ENCODE measurements around the gene ERBB2.

ERBB2 gene

GRCh38 chr17:39699818-39700147 is at the start of gene ERBB2:
Gene ERBB2 (plus strand): TSS chr17:39700064. CDS start chr17:39700239, 175 bp downstream.
- DNase-seq, result peak; percentile 43

DNA sequence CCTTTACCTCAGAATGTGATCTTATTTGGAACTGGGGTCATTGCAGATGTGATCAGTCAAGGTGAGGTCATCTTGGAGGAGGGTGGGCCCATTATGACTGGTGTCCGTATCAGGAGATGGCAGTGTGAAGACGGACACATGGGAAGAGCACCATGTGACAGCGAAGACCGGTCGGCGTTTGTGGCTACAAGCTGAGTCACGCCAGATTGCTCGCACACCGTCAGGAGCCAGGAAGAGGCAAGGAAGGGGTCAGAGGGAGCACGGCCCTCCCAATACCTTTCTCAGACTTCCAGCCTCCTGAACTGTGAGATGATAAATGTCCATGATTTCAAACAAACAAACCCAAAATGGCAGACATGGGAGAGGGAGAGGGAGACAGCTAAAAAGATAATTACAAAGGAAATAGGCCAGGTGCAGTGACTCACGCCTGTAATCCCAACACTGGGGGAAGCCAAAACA is 49.7 kb upstream of the ERBB2 start:
- peak; percentile 39 for DNase-seq

- no peak for DNase-seq
These were observed 47.8 kb upstream of the ERBB2 start for GRCh38 chr17:39651923-39652586.

DNA sequence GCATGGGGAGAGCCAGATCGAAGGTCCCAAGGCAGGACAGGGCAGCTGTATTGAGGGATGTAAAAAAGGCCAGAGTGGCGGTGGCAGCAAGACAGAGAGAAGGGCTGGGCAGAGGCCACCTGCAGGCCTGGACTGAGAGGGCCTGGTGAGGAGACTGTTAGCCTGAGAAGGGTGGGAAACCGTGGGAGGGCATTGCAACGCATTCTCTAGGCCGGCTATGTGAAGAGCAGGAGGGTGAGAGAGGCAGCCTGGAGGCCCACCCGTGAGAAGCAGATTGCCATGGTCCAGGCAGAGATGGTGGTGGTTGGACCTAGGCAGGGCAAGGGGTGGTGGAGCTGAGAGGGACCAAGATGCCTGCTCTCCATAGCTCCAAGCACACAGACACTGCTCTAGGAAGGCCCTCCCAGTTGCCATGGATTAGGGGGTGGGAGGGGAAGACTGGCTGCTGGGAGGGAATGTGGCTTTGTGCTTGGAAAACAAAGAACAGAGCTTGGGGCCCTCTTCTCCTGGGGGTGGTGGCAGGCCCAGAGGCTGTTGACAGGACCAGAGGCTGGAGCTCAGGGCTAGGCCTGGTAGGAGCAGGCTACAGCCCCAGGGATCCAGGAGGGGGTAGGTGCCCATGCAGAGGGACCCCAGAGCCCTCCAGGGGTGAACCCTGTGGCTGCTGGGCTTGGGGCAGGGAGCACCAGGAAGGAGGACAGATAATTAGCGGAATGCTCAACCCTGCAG is 47.1 kb upstream of the ERBB2 start:
- peak; percentile 25 for DNase-seq

DNA sequence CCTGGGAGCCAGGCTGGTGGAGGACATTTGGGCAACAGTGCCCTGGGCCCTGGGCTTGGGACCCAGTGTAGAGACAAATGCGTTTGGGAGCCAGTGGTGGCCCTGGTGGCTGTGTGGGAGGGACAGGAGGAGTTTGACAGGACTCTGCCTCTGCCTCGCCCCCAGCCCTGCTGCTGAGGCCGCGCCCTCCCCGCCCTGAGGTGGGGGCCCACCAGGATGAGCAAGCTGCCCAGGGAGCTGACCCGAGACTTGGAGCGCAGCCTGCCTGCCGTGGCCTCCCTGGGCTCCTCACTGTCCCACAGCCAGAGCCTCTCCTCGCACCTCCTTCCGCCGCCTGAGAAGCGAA is 46.6 kb upstream of the ERBB2 start:
- DNase-seq, result no peak

GRCh38 chr17:39653662-39654331 is 46.1 kb upstream of the ERBB2 start:
- peak; percentile 55 for DNase-seq

- no peak for DNase-seq
These were observed 44.8 kb upstream of the ERBB2 start for GRCh38 chr17:39655105-39655504.

DNA sequence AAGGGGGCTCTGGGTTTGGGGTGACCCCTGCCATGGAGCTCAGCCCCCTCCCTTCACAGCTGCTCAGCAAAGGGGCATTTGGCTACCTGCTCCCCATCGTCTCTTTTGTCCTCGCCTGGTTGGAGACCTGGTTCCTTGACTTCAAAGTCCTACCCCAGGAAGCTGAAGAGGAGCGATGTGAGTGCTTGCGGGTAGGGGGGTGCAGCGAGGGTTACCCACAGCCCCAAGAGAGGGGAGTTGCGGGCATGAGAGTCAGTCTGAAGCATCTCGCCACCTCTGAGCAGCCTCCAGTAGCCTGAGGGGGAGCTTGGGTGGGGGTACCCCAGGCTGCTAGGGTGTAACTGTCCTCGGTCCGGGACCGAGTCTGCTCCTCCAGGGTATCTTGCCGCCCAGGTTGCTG is 41.5 kb upstream of the ERBB2 start:
- DNase-seq, result no peak

GRCh38 chr17:39658760-39659159 is 41.1 kb upstream of the ERBB2 start:
- no peak for DNase-seq

DNA sequence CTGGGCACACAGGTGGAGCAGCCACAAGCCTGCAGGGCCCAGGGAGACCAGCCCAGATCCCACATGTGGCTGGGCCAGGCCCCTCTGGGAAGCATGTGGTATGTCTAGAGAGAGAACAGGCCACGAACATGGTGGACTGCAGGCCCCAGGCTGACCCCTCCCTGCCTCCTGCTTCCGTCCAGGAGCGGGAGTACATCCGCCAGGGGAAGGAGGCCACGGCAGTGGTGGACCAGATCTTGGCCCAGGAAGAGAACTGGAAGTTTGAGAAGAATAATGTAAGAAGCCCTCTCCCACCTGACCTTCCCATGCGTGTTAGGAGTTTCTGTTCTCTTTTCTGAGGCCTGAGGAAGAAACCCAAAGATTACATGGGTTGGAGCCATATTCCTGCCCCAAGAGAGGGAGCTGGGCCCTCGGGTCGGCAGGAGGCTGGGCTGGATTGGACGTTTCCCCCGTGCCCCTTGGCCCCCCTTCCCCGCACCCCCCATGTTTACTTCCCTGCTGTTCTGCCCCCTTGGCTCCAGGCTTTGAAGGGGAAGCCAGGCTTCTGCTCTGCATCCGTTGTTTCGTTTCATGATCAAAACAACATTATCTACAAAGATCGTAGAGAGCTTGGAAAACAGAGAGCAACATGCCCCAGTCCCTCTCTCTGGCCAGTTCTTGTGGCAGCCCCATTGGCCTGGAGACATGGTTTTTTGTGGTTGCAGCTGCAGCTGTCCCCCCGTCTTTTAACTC is 40.4 kb upstream of the ERBB2 start:
- DNase-seq, result no peak

GRCh38 chr17:39660011-39660360 is 39.9 kb upstream of the ERBB2 start:
- no peak for DNase-seq

- DNase-seq, result no peak
These were observed 39.2 kb upstream of the ERBB2 start for GRCh38 chr17:39660397-39661385.

DNA sequence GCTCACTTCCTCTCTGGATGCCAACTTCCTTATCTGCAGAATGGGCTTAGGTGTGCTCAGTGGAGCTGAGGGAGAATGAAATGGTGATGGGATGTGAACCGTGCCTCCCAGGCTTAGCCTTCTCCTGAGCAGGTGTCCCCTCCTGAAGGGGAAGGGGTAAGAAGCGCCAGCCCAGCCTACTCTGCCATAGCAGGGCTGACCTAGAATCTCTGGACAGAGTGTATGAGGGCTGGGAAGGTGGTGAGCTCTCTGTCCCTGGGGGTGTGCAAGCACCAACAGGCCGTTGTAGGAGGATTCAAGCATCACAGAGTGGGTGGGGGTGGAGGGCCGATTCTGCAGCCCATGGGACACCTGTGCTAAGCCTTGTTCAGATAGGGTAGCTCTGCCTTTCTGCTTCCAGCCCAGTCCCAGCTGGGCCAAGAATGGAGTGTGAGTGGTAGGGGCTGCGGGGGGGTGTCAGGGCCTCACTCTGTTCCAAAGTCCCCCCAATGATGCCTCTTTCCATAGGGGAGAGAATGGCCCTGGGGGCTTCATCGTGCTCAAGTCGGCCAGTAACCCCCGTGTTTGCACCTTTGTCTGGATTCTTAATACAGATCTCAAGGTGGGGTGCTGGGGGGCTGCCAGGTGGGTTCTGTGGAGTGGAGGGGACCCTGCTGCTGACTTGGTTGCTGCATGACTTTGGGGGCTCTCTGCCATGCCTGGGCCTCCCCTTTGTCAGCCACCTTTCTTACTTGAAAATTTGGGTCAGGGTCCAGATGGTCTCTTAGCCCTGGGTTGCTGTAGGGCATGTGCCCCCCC is 37.9 kb upstream of the ERBB2 start:
- no peak for DNase-seq

- DNase-seq, result peak; percentile 62
These were observed 37.1 kb upstream of the ERBB2 start for GRCh38 chr17:39662551-39663339.

DNA sequence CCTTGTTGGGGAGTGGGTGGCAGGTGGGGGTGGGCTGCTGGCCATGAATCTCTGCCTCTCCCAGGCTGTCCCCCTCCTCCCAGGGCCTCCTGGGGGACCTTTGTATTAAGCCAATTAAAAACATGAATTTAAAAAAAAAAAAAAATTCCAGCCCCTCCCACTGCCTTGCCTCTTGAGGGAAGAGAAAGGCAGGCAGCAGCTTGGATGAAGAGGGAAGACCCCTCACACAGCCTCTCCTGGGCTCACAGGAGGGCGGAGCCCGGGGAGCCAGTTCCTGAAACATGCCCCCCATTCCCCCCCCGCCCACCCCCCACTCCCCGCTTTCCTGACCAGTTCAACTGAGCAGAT is 36.5 kb upstream of the ERBB2 start:
- no peak for DNase-seq

DNA sequence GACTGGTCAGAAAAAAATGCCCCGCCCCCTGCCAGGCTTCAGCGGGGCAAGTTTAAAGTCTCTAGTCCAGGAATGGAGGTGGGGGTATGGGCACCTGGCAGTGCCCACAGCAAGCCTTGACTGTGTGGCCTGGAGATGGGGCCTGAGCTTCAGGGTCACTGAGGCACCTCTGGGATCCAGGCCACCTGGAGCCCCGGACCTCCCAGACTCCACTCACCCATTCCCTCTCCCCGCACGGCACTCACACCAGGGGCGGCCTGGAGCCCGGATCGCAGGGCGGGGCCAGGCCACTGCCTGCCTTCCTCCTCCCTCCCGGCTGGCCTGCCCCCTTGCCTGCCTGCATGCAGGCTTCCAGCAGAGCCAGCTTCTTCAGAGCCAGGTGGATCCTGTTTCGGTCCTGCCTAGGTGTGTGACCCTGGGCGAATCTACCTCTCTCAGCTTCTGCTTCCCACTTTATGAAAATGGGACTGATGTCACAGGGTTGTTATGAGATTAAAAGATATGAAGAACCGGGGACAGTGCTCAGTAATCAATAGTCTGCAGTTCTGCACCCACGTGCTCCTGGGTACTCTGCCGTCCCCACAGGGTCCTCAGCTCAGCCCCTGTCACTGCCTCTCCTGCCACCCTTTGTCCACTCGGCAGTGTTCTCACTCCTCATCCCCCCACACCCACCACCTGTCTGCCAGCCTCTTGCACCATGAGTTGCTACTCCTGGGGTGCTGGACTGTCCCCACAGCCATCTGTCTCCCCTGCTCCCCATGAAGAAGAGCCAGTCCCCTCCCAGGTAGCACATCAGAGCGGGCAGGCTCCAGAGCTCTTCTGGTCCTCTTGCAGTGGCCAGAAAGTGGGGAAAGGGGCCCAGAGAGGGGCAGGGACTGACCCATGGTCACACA is 35.9 kb upstream of the ERBB2 start:
- peak; percentile 68 for DNase-seq

- no peak for DNase-seq
These were observed 35.0 kb upstream of the ERBB2 start, which contains the start of gene TCAP for GRCh38 chr17:39664581-39665561. Gene TCAP (plus strand): TSS chr17:39665349. CDS start chr17:39665360, 11 bp downstream.

DNA sequence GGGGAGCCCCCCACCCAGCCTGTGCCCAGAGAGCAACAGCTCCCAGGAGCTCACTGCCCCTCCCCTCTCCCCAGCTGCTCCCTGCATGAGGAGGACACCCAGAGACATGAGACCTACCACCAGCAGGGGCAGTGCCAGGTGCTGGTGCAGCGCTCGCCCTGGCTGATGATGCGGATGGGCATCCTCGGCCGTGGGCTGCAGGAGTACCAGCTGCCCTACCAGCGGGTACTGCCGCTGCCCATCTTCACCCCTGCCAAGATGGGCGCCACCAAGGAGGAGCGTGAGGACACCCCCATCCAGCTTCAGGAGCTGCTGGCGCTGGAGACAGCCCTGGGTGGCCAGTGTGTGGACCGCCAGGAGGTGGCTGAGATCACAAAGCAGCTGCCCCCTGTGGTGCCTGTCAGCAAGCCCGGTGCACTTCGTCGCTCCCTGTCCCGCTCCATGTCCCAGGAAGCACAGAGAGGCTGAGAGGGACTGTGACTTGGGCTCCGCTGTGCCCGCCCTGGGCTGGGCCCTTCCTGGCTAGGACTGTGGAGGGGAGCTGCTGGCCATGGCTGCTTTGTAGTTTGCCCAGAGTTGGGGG is 34.1 kb upstream of the ERBB2 start:
- DNase-seq, result peak; percentile 54
